Osteoblast (primary cell): Measurements from ENCODE around the gene HMX3. TPM values are rescaled to one million over a fixed set of nuclear protein-coding genes. Genes with fewer than 3 reads are reported as not detected.

Experiments used
- DNase-seq: peaks from one replicate; pipeline ENCODE4 v3.0.0; 2011; ENCODE audit warnings: low spot score, mixed read lengths; ENCODE audit not compliant: insufficient read length; ENCODE audit errors: missing footprints
- H2AFZ ChIP-seq: 2 replicates; pipeline ENCODE4 v1.6.0; 2011; ENCODE audit warnings: mild to moderate bottlenecking, low read length
- H3K27ac ChIP-seq: 2 replicates; pipeline ENCODE4 v1.5.1; 2011; ENCODE audit warnings: mild to moderate bottlenecking, low read depth, low read length, moderate library complexity
- H3K27me3 ChIP-seq: 2 replicates; pipeline ENCODE4 v1.6.0; 2012; ENCODE audit warnings: mild to moderate bottlenecking, control low read depth, inconsistent platforms, low read length, moderate library complexity; ENCODE audit not compliant: insufficient read depth
- H3K36me3 ChIP-seq: 2 replicates; pipeline ENCODE4 v1.5.1; 2011; ENCODE audit warnings: mild to moderate bottlenecking, low read length, control low read depth, moderate library complexity; ENCODE audit not compliant: insufficient read depth
- H3K4me1 ChIP-seq: 2 replicates; pipeline ENCODE4 v1.5.1; 2011; ENCODE audit warnings: mild to moderate bottlenecking, low read length, control low read depth, moderate library complexity; ENCODE audit not compliant: insufficient read depth
- H3K4me2 ChIP-seq: 2 replicates; pipeline ENCODE4 v1.6.0; 2011; ENCODE audit warnings: mild to moderate bottlenecking, low read length; ENCODE audit not compliant: insufficient read depth
- H3K4me3 ChIP-seq: fragments of 200-600 bp; sonication (generic); 3 replicates; pipeline ENCODE4 v1.5.1; 2012; ENCODE audit warnings: mild to moderate bottlenecking, low read length, inconsistent platforms; ENCODE audit not compliant: insufficient read depth
- H3K79me2 ChIP-seq: 2 replicates; pipeline ENCODE4 v1.6.0; 2012; ENCODE audit warnings: mild to moderate bottlenecking, low read length, control low read depth, inconsistent platforms; ENCODE audit not compliant: insufficient read depth
- H3K9me3 ChIP-seq: 2 replicates; pipeline ENCODE4 v1.5.1; 2011; ENCODE audit warnings: low read depth, low read length, control low read depth
- H4K20me1 ChIP-seq: 2 replicates; pipeline ENCODE4 v1.6.0; 2012; ENCODE audit warnings: mild to moderate bottlenecking, low read length, control low read depth; ENCODE audit not compliant: insufficient read depth
- total RNA-seq: library from RNA; depleted of rRNA; stranded (reverse); fragments of >200 nt; gene quantifications from 2 replicates; pipeline ENCODE4 v1.2.3, GENCODE V29; 2012
- TF ChIP-seq, protein P1 (sequence below): IDR thresholded peaks from 2 replicates; pipeline ENCODE4 v1.5.1; 2011; ENCODE audit warnings: mild to moderate bottlenecking, low read depth, low read length, moderate library complexity; ENCODE audit errors: extremely low read depth

Gene HMX3
- total RNA-seq, 1 donor, result not detected

- Histone ChIP-seq H3K79me2 (no peaks in the 10 kb centered on the region), H3K4me2 (no peak overlapping the region), H3K36me3 (no peaks in the 10 kb centered on the region), H3K27me3 (peaks cover 99% of the 10 kb centered on the region), H4K20me1 (peaks cover 2% of the 10 kb centered on the region), H2AFZ (no peak overlapping the region), H3K27ac (no peak overlapping the region), H3K4me3 (no peak overlapping the region), H3K9me3 (no peaks in the 10 kb centered on the region), H3K4me1 (no peaks in the 10 kb centered on the region)
- TF ChIP-seq, protein P1, sequence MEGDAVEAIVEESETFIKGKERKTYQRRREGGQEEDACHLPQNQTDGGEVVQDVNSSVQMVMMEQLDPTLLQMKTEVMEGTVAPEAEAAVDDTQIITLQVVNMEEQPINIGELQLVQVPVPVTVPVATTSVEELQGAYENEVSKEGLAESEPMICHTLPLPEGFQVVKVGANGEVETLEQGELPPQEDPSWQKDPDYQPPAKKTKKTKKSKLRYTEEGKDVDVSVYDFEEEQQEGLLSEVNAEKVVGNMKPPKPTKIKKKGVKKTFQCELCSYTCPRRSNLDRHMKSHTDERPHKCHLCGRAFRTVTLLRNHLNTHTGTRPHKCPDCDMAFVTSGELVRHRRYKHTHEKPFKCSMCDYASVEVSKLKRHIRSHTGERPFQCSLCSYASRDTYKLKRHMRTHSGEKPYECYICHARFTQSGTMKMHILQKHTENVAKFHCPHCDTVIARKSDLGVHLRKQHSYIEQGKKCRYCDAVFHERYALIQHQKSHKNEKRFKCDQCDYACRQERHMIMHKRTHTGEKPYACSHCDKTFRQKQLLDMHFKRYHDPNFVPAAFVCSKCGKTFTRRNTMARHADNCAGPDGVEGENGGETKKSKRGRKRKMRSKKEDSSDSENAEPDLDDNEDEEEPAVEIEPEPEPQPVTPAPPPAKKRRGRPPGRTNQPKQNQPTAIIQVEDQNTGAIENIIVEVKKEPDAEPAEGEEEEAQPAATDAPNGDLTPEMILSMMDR, result no peak
- no peak for DNase-seq
These were observed 3.4 kb downstream of the HMX3 start for GRCh38 chr10:123139165-123139520.

- H3K27ac ChIP-seq, result no peak overlapping the region
- no peaks in the 10 kb centered on the region for H3K9me3 ChIP-seq
- peaks cover 99% of the 10 kb centered on the region for H3K27me3 ChIP-seq
- no peak overlapping the region for H3K4me2 ChIP-seq
- no peaks in the 10 kb centered on the region for H3K79me2 ChIP-seq
- no peak overlapping the region for H2AFZ ChIP-seq
- peak; percentile 77 for DNase-seq
- H4K20me1 ChIP-seq, result peaks cover 2% of the 10 kb centered on the region
- H3K4me1 ChIP-seq, result no peaks in the 10 kb centered on the region
- H3K4me3 ChIP-seq, result no peak overlapping the region
- H3K36me3 ChIP-seq, result no peaks in the 10 kb centered on the region
- TF ChIP-seq, protein P1, result no peak
These were observed 3.9 kb downstream of the HMX3 start for GRCh38 chr10:123139521-123140163.

DNA sequence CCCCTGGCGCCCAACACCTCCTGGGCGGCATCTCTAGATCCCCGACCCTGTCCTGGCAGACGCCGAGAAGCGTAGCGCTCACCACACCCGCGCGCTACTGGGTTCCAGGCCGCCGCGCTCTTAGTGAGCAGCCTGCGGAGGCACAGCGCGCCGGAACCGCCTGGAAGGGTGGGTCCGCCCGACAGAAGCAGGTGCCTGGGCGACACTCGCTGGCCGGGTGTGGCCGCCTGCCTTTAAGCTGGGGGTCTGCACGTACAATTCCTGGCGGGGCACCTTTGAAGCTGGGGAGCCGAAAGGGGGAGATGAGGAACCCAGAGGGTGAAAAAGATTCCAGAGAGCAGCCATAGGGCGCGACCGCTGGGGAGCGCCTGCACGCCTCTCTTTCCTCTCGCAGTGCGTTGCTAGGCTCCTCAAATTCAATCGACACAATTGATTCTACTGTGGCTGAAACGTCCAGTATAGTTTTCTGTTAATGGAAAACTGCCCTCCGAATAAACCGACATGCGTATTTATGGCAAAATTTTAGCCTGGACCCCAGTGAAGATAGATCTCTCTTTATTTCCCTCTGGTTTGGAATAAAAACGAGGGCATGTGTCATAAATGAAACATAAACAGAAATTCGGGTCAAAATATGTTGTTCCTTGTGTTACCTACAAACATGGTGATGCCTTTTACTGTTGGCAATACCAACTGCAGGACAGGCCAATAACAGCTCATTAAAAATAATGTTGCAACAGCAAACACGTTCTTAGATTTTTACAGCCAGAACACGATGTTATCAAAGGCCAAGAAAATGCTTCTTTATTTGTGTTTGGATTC lies 4.6 kb downstream of the HMX3 start:
- TF ChIP-seq, protein P1, result no peak
- Histone ChIP-seq H4K20me1 (peaks cover 2% of the 10 kb centered on the region), H3K4me1 (no peaks in the 10 kb centered on the region), H3K9me3 (no peaks in the 10 kb centered on the region), H3K36me3 (no peaks in the 10 kb centered on the region), H3K79me2 (no peaks in the 10 kb centered on the region), H3K27ac (no peak overlapping the region), H2AFZ (no peak overlapping the region), H3K27me3 (peaks cover 99% of the 10 kb centered on the region), H3K4me3 (no peak overlapping the region), H3K4me2 (no peak overlapping the region)
- DNase-seq, result no peak

GRCh38 chr10:123140983-123141390 lies 5.2 kb downstream of the HMX3 start:
- TF ChIP-seq, protein P1, result no peak
- H3K9me3 ChIP-seq, result no peaks in the 10 kb centered on the region
- H3K36me3 ChIP-seq, result no peaks in the 10 kb centered on the region
- no peak overlapping the region for H3K27ac ChIP-seq
- peak; percentile 79 for DNase-seq
- peaks cover 2% of the 10 kb centered on the region for H4K20me1 ChIP-seq
- no peaks in the 10 kb centered on the region for H3K4me1 ChIP-seq
- H2AFZ ChIP-seq, result no peak overlapping the region
- no peak overlapping the region for H3K4me2 ChIP-seq
- H3K79me2 ChIP-seq, result no peaks in the 10 kb centered on the region
- peaks cover 100% of the 10 kb centered on the region for H3K27me3 ChIP-seq
- H3K4me3 ChIP-seq, result no peak overlapping the region
